ENCODE data around the gene HSF2BP.

The HSF2BP gene

DNA sequence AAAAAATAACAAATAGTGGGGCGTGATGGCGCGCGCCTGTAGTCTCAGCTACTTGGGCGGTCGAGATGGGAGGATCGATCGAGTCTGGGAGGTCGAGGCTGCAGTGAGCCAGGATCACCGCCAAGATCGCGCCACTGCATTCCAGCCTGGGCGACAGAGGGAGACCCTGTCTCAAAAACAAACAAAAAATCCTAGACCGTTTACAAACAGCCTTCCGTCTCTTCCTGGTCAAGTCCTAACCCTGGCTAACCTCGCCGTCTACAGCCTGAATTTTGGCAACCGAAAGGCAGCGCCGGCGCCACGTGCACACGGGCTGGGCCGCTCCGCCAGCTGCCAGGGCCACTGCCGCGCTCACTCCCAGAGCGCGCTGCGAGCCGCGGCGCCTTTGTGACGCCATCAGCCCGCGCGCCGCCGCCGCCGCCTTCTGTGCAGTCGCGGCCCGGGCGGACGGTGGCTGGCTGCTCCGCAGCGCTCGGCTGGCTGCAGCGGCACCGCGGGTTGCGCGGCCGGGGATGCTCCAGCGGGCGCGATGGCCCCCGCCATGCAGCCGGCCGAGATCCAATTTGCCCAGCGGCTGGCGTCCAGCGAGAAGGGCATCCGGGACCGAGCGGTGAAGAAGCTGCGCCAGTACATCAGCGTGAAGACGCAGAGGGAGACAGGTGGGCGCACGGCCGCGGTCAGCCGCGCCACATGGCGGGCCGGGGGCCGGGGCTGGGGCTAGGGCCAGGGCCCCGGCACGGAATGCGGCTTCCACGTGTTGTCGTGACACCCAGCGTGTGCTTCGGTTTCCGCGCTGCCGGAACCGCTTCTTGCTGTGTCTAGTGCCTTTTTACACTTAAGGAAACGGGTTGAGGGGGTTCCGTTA is at the start of gene HSF2BP, which contains the start of gene RRP1B:
Gene HSF2BP (minus strand): TSS at position 353 of the 865 bp plus-strand sequence. CDS start 1,392 bp downstream, outside the sequence.
Gene RRP1B (plus strand): TSS at position 425 of the 865 bp plus-strand sequence. CDS start 105 bp downstream, at position 530.
- H3K4me3 ChIP-seq (ENCODE audit: low read length): peak within 1 kb of the TSS; percentile 82
- TF ChIP-seq, protein P1, sequence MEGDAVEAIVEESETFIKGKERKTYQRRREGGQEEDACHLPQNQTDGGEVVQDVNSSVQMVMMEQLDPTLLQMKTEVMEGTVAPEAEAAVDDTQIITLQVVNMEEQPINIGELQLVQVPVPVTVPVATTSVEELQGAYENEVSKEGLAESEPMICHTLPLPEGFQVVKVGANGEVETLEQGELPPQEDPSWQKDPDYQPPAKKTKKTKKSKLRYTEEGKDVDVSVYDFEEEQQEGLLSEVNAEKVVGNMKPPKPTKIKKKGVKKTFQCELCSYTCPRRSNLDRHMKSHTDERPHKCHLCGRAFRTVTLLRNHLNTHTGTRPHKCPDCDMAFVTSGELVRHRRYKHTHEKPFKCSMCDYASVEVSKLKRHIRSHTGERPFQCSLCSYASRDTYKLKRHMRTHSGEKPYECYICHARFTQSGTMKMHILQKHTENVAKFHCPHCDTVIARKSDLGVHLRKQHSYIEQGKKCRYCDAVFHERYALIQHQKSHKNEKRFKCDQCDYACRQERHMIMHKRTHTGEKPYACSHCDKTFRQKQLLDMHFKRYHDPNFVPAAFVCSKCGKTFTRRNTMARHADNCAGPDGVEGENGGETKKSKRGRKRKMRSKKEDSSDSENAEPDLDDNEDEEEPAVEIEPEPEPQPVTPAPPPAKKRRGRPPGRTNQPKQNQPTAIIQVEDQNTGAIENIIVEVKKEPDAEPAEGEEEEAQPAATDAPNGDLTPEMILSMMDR (conservative IDR thresholded peaks at IDR 0.05; ENCODE audit: low read length): no peak

DNA sequence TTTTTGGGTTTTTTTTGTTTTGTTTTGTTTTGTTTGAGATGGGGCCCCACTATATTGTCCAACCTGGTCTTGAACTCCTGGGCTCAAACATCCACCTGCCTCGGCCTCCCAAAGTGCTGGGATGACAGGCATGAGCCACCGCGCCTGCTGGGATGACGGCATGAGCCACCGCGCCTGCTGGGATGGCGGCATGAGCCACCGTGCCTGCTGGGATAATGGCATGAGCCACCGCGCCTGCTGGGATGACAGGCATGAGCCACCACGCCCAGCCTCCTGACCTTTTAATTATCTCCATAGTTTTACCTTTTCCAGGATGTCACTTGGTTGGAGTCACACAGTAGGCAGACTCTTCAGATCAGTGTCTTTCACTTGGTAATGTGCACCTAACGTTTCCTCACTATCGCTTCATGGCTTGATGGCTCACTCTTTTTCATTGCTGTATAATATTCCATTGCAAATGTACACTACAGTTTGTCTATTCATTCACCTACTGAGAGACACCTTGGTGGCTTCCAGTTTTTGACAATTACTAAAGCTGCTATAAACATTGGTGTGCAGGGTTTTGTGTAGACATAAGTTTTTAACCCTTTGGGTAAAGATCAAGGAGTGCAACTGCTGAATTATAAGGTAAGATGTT is 49.6 kb upstream of the HSF2BP start:
- TF ChIP-seq, protein P1 (conservative IDR thresholded peaks at IDR 0.05; ENCODE audit: low read length): no peak
- DNase-seq (ENCODE audit: low read depth): no peak
- no peak overlapping the region for H3K4me3 ChIP-seq (ENCODE audit: low read length)

More for the DNA sequence above, at the start of gene HSF2BP, which contains the start of gene RRP1B:
- peak; percentile 82 for DNase-seq (ENCODE audit: low read depth)

DNA sequence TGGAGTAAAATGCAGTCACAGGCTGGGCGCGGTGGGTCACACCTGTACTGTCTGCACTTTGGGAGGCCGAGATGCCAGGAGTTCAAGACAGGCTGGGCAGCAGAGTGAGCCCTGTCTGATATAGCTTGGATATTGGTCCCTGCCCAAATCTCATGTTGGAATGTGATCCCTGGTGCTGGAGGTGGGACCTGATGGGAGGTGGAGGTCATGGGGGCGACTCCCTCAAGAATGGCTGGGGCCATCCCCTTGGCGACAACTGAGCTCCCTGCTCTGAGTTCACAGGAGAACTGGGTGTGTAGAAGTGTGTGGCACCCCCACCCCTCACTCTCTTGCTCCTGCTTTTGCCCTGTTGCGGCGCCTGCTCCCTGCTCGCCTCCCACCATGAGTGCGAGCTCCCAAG is 48.2 kb upstream of the HSF2BP start:
- DNase-seq (ENCODE audit: low read depth): no peak
- H3K4me3 ChIP-seq (ENCODE audit: low read length): no peak overlapping the region
- TF ChIP-seq, protein P1 (conservative IDR thresholded peaks at IDR 0.05; ENCODE audit: low read length): no peak

DNA sequence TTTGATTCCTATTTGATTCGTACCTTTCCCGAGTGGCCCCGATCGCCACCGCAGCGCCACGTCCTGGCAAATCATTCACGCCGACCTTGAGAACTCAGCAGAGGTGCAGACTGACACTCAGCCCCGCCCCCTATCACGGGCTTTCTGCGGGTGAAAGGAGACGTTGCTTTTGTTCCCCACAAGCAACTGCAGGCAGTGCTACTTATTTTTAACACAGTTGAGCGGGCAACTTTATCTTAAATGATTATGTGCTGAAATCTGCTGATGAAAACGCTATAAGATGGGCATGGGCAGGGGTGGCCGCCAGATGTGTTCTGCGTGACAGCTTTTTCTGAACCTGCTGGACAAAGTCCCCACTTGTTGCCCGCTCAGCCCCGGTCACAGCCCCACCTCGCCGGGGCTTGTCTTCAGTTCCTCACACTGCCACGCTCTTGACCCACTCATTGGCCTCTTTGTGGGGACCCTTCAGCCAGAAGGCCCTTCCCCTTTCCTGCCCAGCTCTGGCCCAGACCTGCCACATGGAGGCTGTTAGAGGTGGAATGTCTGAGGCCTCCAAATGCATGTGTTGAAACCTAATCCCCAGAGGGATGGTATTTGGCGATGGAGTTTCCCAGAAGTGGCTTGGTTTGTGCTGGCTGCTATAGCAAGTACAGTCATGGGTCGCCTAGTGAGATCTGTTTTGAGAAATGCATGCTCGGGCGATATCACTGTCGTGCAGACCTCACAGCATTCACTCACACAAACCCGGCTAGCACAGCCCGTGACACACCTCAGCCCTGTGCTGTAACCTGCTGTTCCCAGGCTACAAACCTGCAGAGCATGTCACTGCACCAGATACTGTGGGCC is 44.0 kb upstream of the HSF2BP start:
- no peak overlapping the region for H3K4me3 ChIP-seq (ENCODE audit: low read length)
- TF ChIP-seq, protein P1 (conservative IDR thresholded peaks at IDR 0.05; ENCODE audit: low read length): no peak
- peak; percentile 92 for DNase-seq (ENCODE audit: low read depth)

DNA sequence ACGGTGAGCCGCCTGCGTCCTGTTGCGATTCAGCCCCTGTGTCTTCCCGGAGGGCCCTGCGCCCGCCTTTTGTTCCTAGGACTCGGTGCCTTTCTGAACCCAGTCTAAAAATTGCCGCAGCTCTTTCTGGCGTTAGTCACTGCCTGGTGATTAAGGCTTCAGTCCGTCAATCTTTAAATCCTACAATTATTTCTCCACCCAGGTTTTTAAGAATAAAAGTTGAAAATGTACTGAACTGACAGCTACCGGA is 43.4 kb upstream of the HSF2BP start:
- peak; percentile 34 for DNase-seq (ENCODE audit: low read depth)
- no peak overlapping the region for H3K4me3 ChIP-seq (ENCODE audit: low read length)
- TF ChIP-seq, protein P1 (conservative IDR thresholded peaks at IDR 0.05; ENCODE audit: low read length): no peak

DNA sequence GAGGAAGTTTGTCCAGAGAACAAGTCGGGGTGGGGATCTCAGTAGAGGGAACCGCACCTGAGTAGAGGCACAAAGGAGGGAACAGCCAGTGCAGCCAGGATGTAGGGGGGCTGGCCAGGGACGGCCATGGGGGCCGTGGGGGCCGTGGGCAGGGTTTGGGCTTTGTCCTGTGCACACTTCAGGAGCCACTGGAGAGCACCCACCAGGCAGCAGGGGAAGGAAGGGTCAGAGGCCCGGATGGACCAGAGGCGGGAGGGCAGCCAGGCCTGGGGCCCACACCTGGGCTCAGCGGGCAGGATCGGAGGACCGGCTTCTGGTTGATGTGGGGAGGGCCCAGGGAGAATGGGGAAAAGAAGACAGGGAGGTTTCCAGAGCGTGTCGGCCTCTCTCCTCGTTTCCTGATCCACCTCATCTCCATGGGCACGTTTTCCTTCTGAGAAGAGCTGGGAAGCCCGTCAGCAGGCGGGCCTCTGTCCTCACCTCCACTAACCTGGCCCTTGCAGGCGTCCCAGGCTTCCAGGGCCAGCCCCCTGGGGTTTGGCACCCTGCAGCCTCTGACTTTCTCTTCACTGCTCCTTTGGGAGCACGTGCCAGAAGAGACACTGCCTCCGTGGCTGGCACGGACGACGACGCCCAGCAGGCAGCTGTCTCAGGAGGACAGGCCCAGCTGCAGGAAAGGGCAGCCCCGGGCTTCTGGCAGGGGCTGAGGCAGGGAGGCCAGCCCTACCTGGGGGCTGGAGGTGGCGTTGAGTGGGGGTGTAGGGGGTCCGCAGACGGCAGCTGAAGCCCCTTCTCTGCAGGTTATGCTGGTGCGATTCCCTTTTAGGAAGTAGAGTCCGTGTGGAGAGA is 42.9 kb upstream of the HSF2BP start:
- no peak overlapping the region for H3K4me3 ChIP-seq (ENCODE audit: low read length)
- TF ChIP-seq, protein P1 (conservative IDR thresholded peaks at IDR 0.05; ENCODE audit: low read length): no peak
- no peak for DNase-seq (ENCODE audit: low read depth)
